Urothelium cell line (cell line): ENCODE measurements around the gene CDH18.
A peak's percentile ranks its signal among the peaks of the same experiment; 100 is the strongest.

Experiments used
- DNase-seq: peaks from one replicate; pipeline ENCODE4 v3.0.0; 2011; ENCODE audit warnings: low spot score, mixed read lengths
- FAIRE-seq: peaks from 2 replicates; lab custom pipeline; 2011; peaks lifted over from hg19 to GRCh38; lab: Jason Lieb, UNC

The CDH18 gene

GRCh38 chr5:19616701-19617215 is 371.2 kb downstream of the CDH18 start:
- DNase-seq (no peak), FAIRE-seq (no peak)

- no peak for FAIRE-seq
These were observed 372.3 kb downstream of the CDH18 start for GRCh38 chr5:19615661-19616060.

DNA sequence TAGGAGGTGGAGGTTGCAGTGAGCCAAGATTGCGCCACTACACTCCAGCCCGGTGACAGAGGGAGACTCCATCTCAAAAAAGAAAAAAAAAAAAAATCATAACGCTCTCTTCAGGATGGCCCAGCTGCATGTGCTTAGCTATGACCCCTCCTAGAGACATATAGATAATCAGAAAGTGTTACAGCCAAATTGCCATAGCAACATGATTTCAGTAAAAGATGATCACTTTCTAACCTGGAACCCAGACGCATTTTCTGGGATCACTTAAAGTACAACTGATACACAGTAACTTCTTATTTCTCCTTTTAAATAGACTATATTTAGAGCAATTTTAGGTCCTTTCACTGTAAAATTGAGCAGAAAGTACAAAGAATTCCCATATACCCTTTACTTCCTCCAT is 372.9 kb downstream of the CDH18 start:
- FAIRE-seq = no peak
- no peak for DNase-seq

More at GRCh38 chr5:19615661-19616060, 372.3 kb downstream of the CDH18 start:
- DNase-seq = no peak

DNA sequence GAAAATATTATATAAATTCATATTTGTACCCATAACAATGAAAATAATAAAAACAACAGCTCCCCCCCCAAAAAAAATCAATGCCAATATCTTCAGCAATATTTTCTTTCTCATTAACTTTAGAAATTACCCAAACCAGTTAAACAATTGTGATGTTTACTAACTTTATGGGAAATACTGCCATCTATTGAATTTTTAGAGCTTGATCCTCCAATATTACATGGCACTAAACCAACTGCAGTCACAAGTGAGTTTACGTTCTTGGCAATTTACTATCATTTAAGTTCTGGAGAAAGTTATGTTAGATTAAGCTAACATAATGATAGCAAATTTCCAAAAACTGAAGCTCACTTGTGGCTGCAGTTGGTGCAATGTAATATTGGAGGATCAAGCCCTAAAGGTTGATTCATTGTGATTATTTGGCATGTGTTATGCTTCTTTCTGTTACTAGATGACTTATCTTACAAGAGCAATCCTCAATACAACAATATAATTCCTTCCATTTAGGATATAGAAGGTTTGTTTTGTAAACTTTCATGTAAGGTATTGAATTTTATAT is 379.5 kb downstream of the CDH18 start:
- DNase-seq (peak; percentile 6), FAIRE-seq (no peak)

- FAIRE-seq (no peak), DNase-seq (no peak)
These were observed 382.1 kb downstream of the CDH18 start for GRCh38 chr5:19605846-19606407.

GRCh38 chr5:19584131-19584530 is 403.9 kb downstream of the CDH18 start:
- no peak for FAIRE-seq
- no peak for DNase-seq

DNA sequence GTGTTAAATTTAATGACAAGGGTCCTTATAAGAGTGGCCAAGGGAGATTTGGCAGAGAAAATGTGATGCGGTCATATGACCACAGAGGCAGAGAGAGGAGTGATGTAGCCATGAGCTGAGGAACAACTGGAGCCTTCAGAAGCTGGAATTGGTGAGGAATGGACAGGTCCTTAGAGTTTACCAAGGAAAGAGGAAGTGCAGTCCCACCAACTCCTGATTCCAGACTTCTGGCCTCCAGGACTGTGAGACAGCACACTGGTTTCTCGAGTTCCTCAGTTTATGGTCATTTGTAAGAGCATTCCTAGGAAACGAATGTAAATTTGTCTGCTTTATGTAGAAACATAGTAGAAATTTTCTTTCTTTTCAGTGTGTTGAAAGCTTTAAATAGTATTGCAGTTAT is 410.1 kb downstream of the CDH18 start:
- FAIRE-seq (no peak), DNase-seq (no peak)

- DNase-seq (no peak), FAIRE-seq (no peak)
These were observed 420.0 kb downstream of the CDH18 start for GRCh38 chr5:19568004-19568403.

GRCh38 chr5:19565466-19565865 is 422.5 kb downstream of the CDH18 start:
- DNase-seq = no peak
- no peak for FAIRE-seq

DNA sequence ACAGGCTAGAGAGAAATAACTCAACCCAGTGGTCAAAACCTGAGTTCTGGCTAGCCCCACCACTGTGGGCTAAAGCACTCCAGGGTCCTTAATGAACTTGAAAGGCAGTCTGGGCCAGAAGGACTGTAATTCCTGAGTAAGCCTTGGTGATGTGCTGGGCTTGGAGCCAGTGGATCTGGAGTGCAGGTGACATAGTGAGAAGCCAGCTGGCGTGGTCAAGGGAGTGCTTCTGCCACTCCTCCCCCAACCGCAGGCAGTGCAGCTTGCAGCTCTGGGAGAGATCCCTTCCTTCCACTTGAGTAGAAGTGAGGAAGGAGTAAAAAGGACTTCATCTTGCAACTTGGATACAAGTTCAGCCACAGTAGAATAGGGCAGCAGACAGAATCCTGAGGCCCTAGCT is 424.0 kb downstream of the CDH18 start:
- DNase-seq (no peak), FAIRE-seq (peak; percentile 69)

- no peak for FAIRE-seq
- no peak for DNase-seq
These were observed 432.1 kb downstream of the CDH18 start for GRCh38 chr5:19555876-19556275.

DNA sequence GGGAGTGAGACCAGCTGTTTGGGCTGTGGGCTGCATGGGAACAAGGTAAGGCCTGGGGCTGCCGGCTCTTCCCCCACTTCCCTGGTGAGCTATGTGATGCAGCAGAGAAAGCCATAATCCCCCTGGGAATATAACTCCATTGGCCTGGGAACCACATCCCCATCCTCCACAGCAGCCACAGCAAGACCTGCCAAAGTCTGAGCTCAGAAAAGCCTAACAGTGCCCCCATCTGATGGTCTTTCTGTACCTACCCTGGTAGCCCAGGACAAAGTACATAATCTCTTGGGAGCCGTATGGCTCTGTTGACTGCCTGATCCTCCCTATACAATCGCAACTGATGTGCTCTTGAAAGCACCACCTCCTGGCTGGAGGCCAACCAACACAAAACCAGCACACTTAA is 432.6 kb downstream of the CDH18 start:
- no peak for FAIRE-seq
- no peak for DNase-seq

DNA sequence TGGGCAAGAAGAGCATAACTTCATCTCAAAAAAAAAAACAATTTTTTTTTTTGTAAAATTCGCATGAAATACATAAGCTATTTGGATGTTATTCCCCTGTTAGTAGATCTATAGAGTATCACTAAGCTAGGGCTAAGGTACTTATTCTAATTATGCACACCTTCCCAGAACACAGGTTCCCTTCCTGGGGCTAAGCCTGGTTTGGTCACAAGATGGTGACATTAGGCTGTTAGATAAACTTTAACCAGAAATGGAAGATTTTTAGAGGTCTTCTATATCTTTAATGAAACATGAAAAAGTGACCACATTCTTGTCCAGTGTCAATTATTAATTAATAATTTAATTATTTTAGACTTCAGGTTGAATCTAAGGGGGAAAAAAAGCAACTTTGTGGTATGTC is 433.5 kb downstream of the CDH18 start:
- no peak for DNase-seq
- no peak for FAIRE-seq

- DNase-seq (peak; percentile 25), FAIRE-seq (no peak)
These were observed 440.4 kb downstream of the CDH18 start for GRCh38 chr5:19547640-19548039.

GRCh38 chr5:19546521-19546920 is 441.5 kb downstream of the CDH18 start:
- no peak for DNase-seq
- no peak for FAIRE-seq

DNA sequence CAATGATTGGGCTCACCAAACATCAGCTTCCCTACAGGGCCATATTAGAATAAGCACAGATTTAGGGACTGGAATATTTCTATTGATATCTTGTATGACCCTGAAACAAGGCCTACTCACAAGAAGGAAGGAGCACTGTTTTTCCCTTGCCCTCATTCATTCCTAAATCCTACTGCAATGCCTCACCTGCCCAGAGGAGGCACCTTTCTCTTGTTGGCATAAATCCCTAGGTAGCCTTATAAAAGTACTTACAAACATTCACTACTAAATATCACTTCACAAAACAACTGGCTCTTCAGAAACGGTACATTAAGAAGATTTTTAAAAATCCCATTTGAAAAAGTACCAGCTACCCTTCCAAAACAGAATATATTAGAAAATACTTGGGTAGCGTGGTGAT is 449.4 kb downstream of the CDH18 start:
- no peak for DNase-seq
- no peak for FAIRE-seq

- no peak for FAIRE-seq
- no peak for DNase-seq
These were observed 451.6 kb downstream of the CDH18 start for GRCh38 chr5:19536387-19536786.

DNA sequence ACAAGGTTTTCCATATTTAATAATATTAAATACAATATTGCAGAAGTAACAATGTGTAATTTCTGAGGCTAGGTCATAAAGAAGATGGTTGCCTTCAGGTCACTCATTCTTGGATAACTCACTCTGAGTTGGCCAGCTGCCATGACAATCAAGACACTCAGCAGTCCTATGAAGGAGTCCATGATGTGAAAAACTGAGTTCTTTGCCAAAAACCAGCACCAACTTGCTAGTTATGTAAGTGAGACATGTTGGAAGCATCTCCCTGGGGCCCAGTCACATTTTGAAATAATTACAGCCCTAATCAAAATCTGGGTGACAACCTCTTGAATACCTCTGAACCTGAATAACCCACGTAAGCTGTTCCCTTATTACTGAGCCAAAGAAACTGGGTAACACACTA is 453.2 kb downstream of the CDH18 start:
- FAIRE-seq (no peak), DNase-seq (no peak)

- FAIRE-seq = no peak
These were observed 455.1 kb downstream of the CDH18 start for GRCh38 chr5:19532936-19533335.

GRCh38 chr5:19531374-19531952 is 456.5 kb downstream of the CDH18 start:
- DNase-seq = peak; percentile 25

More at GRCh38 chr5:19532936-19533335, 455.1 kb downstream of the CDH18 start:
- DNase-seq = no peak

GRCh38 chr5:19519448-19519847 is 468.6 kb downstream of the CDH18 start:
- DNase-seq = no peak
- FAIRE-seq = no peak

More at GRCh38 chr5:19531374-19531952, 456.5 kb downstream of the CDH18 start:
- peak; percentile 63 for FAIRE-seq

DNA sequence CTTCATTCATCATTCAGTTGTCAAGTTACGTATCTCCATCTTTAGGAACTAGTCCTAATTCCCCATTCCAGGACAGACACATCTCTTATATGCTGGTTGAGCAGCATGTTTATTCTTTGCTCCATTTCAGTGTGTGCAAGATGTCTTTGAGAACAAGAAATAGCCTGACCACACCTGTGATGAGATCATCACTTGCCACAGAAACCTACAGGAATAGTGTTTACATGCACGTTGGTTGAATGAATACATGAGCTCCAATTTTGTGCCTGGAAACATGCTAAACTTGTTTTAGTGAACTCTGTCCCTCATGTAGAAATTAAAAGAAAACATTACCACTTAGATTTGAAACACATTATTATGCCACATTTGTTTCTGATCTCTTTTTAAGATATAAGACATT is 489.1 kb downstream of the CDH18 start:
- FAIRE-seq (no peak), DNase-seq (no peak)
